Articular chondrocyte of knee joint (primary cell): Measurements from ENCODE around the gene SELENOM. TPM values are rescaled to one million over a fixed set of nuclear protein-coding genes. Genes with fewer than 3 reads are reported as not detected.

Experiments
- total RNA-seq: library from RNA; depleted of rRNA; stranded (reverse); fragments of >200 nt; gene quantifications from 2 replicates; pipeline ENCODE4 v1.2.3, GENCODE V29; 2012

The SELENOM gene, protein sequence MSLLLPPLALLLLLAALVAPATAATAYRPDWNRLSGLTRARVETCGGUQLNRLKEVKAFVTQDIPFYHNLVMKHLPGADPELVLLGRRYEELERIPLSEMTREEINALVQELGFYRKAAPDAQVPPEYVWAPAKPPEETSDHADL
- total RNA-seq: 147 and 160 TPM in 2 replicates

GRCh38 chr22:31107178-31107893 lies at the start of gene SELENOM:
TSS of gene SELENOM (minus strand) at chr22:31107568. CDS start at chr22:31107505, 63 bp downstream.

GRCh38 chr22:31139866-31140716 lies 32.7 kb upstream of the SELENOM start, which contains the start of gene PLA2G3:
TSS of gene PLA2G3 (minus strand) at chr22:31140508. CDS start at chr22:31140354, 154 bp downstream.

GRCh38 chr22:31122532-31123291 lies 15.3 kb upstream of the SELENOM start, which contains the start of gene INPP5J:
TSS of gene INPP5J (plus strand) at chr22:31122966. CDS start at chr22:31123015, 49 bp downstream.

GRCh38 chr22:31080848-31081649 lies 26.3 kb downstream of the SELENOM start, which contains the start of gene SMTN:
TSS of gene SMTN (plus strand) at chr22:31081318. CDS start at chr22:31083259, 1,941 bp downstream.

Other genes with a start within 250 kb of the SELENOM start
- gene MORC2, start 138.8 kb downstream of the SELENOM start, total RNA-seq: 17.2 and 22.5 TPM in 2 replicates
- gene TUG1, start 138.3 kb downstream of the SELENOM start, total RNA-seq: 89.5 and 93.1 TPM in 2 replicates
- 89.6 and 105 TPM in 2 replicates for gene SMTN, start 26.2 kb downstream of the SELENOM start, total RNA-seq
- gene INPP5J, start 15.4 kb upstream of the SELENOM start, total RNA-seq: 0.13 TPM in 1 of 2 replicates, not detected in the other
- not detected in 2 replicates for gene PLA2G3, start 32.9 kb upstream of the SELENOM start, total RNA-seq
- 37.8 and 39.2 TPM in 2 replicates for gene RNF185, start 52.6 kb upstream of the SELENOM start, total RNA-seq
- gene LIMK2, start 104.7 kb upstream of the SELENOM start, total RNA-seq: 16.1 and 19.2 TPM in 2 replicates
- 20.6 and 22.0 TPM in 2 replicates for gene PIK3IP1, start 184.9 kb upstream of the SELENOM start, total RNA-seq
- gene PATZ1, start 238.8 kb upstream of the SELENOM start, total RNA-seq: 12.1 and 14.1 TPM in 2 replicates